Measurements from ENCODE around the gene MSRB3.

The MSRB3 gene

DNA sequence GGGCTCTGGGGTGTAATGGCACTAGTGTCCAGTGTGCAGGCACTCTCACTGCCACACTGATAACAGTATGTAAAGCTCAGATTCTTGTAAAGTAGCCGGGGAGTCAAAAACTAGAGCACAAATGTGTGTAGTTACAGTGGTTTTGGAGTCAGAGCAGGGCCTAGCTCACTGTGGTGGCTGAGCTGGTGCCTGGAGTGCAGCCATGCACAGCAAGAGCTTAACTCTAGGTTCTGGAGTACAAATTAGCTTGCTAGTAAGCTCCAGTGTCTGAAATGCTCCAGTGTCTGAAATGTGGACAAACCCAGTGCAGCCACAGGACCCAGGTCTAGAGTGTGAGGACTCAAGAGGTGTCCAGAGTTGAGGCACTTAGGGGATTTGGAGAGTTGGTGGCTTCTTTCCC lies 149.2 kb downstream of the MSRB3 start:
- peak; percentile 23 for DNase-seq (ENCODE audit: low read depth)
- TF ChIP-seq, protein P1, sequence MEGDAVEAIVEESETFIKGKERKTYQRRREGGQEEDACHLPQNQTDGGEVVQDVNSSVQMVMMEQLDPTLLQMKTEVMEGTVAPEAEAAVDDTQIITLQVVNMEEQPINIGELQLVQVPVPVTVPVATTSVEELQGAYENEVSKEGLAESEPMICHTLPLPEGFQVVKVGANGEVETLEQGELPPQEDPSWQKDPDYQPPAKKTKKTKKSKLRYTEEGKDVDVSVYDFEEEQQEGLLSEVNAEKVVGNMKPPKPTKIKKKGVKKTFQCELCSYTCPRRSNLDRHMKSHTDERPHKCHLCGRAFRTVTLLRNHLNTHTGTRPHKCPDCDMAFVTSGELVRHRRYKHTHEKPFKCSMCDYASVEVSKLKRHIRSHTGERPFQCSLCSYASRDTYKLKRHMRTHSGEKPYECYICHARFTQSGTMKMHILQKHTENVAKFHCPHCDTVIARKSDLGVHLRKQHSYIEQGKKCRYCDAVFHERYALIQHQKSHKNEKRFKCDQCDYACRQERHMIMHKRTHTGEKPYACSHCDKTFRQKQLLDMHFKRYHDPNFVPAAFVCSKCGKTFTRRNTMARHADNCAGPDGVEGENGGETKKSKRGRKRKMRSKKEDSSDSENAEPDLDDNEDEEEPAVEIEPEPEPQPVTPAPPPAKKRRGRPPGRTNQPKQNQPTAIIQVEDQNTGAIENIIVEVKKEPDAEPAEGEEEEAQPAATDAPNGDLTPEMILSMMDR (conservative IDR thresholded peaks at IDR 0.05; ENCODE audit: low read depth, low read length), result no peak
- H3K4me3 ChIP-seq (ENCODE audit: low read depth, low read length), result no peak overlapping the region

DNA sequence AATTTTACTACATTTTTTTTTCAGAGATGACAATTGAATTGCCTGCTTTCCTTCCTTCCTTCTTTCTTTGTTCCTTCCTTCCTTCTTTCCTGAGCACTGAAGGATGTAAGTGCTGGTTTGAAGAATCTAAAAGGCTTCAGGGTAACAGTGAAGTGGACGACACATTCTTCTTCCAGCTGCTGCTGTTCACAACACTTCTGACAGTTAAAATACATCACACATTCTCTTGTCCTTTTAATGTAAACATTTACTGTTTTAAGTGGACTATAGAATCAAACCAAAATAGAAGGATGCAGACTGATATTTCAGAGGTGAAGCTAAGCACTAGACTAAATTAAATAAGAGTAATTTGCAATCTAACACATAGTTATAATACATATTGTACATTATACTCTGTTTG lies 151.5 kb downstream of the MSRB3 start:
- TF ChIP-seq, protein P1 (conservative IDR thresholded peaks at IDR 0.05; ENCODE audit: low read depth, low read length), result no peak
- DNase-seq (ENCODE audit: low read depth), result no peak
- H3K4me3 ChIP-seq (ENCODE audit: low read depth, low read length), result no peak overlapping the region

DNA sequence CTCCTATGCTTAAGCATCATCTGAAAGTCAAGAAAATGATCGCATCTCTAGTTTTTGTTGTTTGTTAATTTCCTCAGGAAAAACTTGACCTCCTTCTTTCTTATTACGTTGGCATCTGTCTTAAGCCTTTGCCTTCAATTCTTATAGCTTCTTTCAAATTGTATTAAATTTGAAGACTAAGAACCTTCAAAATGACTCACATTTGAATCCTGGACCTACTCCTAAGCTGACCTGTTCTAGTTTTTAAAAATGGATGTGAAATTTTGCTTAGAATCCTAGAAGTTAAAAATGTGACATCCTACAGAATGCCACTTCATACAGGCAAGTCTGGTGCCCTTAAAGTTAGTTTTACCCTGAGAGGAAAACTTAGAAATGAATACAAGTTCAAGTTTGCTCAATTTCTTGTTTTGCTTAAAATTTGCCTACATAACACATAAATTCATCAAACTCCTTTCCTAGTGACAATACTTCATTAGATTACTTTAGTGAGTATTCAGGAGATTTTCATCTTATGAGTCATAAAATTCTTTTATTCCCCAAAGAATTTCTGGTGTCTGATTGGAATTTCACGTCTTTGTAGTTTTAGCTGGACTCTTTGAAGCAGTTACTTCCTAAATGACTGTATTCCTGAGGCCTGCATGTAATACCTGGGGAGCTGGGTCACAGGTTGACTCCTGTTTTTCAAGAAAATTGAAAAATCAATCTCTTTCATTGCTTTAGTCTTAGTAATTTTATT lies 152.3 kb downstream of the MSRB3 start:
- DNase-seq (ENCODE audit: low read depth), result peak; percentile 78
- TF ChIP-seq, protein P1 (conservative IDR thresholded peaks at IDR 0.05; ENCODE audit: low read depth, low read length), result no peak
- no peak overlapping the region for H3K4me3 ChIP-seq (ENCODE audit: low read depth, low read length)

DNA sequence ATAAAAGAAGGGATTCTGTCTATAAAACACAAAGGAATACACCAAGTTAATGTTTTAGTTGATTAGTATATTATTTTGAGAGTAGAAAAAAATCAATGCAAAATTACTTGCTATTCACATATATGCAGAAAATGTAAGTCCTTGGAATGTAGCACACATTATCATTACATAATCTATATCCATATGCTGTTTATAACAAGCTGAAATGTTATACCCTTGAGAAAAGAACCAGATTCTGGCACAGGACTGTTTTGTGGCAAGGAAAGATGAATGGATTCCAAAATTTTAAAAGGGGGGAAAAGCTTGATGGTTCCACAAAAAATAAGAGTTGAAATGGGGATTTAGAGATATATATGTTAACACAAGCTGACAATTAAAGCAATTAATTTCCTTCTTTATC lies 153.6 kb downstream of the MSRB3 start:
- H3K4me3 ChIP-seq (ENCODE audit: low read depth, low read length), result no peak overlapping the region
- DNase-seq (ENCODE audit: low read depth), result no peak
- TF ChIP-seq, protein P1 (conservative IDR thresholded peaks at IDR 0.05; ENCODE audit: low read depth, low read length), result no peak

DNA sequence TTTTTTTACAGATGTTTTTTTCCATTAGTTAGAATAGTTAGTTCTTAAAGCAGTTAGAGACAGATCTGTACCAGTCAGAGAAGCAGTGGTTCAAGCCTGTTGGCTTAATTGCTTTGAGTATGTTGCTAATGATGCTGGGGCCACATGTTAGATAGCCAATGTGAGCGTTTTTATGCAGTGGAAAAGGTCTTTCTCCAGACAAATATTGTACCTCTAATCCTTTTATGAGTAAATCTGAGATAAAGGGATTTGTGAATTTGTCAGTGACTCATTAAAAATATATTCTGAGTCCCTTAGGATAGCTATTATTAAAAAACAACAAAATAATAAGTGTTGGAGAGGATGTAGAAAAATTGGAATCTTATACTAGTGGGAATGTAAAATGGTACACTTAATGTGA lies 154.2 kb downstream of the MSRB3 start:
- H3K4me3 ChIP-seq (ENCODE audit: low read depth, low read length), result no peak overlapping the region
- DNase-seq (ENCODE audit: low read depth), result no peak
- TF ChIP-seq, protein P1 (conservative IDR thresholded peaks at IDR 0.05; ENCODE audit: low read depth, low read length), result no peak

DNA sequence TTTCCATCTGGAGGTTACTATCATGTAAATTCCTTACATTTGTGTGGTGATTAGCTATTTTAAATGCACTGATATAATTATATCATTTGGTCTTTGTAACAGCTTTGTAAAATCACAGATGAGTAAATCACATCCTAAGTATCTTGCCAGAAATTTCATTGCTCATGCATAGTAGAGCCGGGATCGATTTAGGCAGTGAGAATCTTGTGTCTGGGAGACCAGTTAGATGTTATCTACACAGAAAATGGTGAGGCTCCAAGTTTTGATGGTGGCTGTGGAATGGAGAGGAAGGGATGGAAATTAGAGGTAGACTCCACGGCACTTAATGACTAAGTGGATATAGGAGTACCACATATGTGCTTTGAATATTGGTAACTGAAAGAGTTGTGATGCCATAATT lies 156.3 kb downstream of the MSRB3 start:
- no peak overlapping the region for H3K4me3 ChIP-seq (ENCODE audit: low read depth, low read length)
- TF ChIP-seq, protein P1 (conservative IDR thresholded peaks at IDR 0.05; ENCODE audit: low read depth, low read length), result no peak
- DNase-seq (ENCODE audit: low read depth), result no peak

DNA sequence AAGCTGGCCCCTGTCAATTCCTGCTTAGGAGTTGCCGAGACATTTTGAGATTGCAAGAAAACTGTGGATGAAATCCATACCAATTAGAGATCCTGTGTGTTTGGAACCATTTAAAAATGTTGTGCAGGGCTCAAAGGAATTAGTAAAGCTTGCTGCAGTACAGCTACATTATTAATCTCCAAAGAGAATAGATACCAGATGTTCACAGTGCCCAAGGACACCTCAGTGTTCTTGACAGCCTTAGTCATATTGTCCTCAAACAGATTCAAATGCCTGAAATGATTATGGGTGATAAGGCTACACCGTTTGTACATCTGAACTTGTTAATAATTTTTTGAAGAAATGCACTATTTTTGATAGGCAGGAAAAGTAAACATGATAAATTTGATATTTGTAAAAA lies 164.6 kb downstream of the MSRB3 start:
- TF ChIP-seq, protein P1 (conservative IDR thresholded peaks at IDR 0.05; ENCODE audit: low read depth, low read length), result no peak
- no peak for DNase-seq (ENCODE audit: low read depth)
- H3K4me3 ChIP-seq (ENCODE audit: low read depth, low read length), result no peak overlapping the region

All from choroid plexus epithelial cell (primary cell).